Natural killer cell (primary cell): Measurements from ENCODE around the gene GINM1. TPM values are rescaled to one million over a fixed set of nuclear protein-coding genes. Genes with fewer than 3 reads are reported as not detected.
A peak's percentile ranks its signal among the peaks of the same experiment; 100 is the strongest.

ENCODE experiments used
- ATAC-seq, 3 donors: fragments of 150-1000 bp in 2 of 3; fragments of 200-7000 bp in 1 of 3; cut with Tn5 transposase; 1 replicate in 1 of 3; 2 replicates in 2 of 3; pipeline ENCODE4 v1.10.0; 2021; ENCODE audit warnings: mild to moderate bottlenecking in 2 of 3, moderate library complexity in 2 of 3
- DNase-seq, 2 donors: peaks; one replicate each; pipeline versions ENCODE4 v3.0.0 to v3.0.0-alpha.2; 2013 to 2021; ENCODE audit warnings: mixed read lengths in 1 of 2
- H3K27ac ChIP-seq: one replicate; pipeline ENCODE4 v1.5.1; 2013; ENCODE audit warnings: mild to moderate bottlenecking, low read length
- H3K27me3 ChIP-seq: one replicate; pipeline ENCODE4 v1.6.1; 2013; ENCODE audit warnings: low read length; ENCODE audit not compliant: control insufficient read depth, insufficient read depth
- H3K36me3 ChIP-seq: one replicate; pipeline ENCODE4 v1.6.1; 2013; ENCODE audit warnings: low read length; ENCODE audit not compliant: control insufficient read depth, insufficient read depth
- H3K4me1 ChIP-seq: one replicate; pipeline ENCODE4 v1.6.1; 2013; ENCODE audit warnings: low read length; ENCODE audit not compliant: control insufficient read depth, insufficient read depth
- H3K4me3 ChIP-seq: one replicate; pipeline ENCODE4 v1.5.1; 2013; ENCODE audit warnings: low read length
- H3K9me3 ChIP-seq: one replicate; pipeline ENCODE4 v1.6.1; 2013; ENCODE audit warnings: low read length; ENCODE audit not compliant: control insufficient read depth, insufficient read depth
- H3K27ac Mint-ChIP-seq, 2 donors: one replicate each; pipeline ENCODE4 v1.8.0; 2022; ENCODE audit warnings: mild to moderate bottlenecking in 2 of 2, mixed read lengths in 2 of 2, moderate library complexity in 1 of 2
- H3K27me3 Mint-ChIP-seq, 2 donors: one replicate each; pipeline ENCODE4 v1.8.0; 2022; ENCODE audit warnings: low read depth in 2 of 2, mixed read lengths in 2 of 2
- H3K36me3 Mint-ChIP-seq: one replicate; pipeline ENCODE4 v1.8.0; 2022; ENCODE audit warnings: mixed read lengths
- H3K4me1 Mint-ChIP-seq, 2 donors: one replicate each; pipeline ENCODE4 v1.8.0; 2022; ENCODE audit warnings: mixed read lengths in 2 of 2
- H3K4me3 Mint-ChIP-seq: one replicate; pipeline ENCODE4 v1.8.0; 2022; ENCODE audit warnings: mild to moderate bottlenecking, moderate library complexity, mixed read lengths
- H3K9me3 Mint-ChIP-seq, 2 donors: one replicate each; pipeline ENCODE4 v1.8.0; 2022; ENCODE audit warnings: mixed read lengths in 2 of 2
- CTCF ChIP-seq: fragments of 200-600 bp; IDR thresholded peaks from one replicate; pipeline ENCODE4 v1.8.0; 2022; ENCODE audit warnings: antibody characterized with exemption
- WGBS: methylation state at CpG from one replicate; pipeline ENCODE4 v1.1.7; 2013; ENCODE audit warnings: missing lambda C conversion rate; ENCODE audit not compliant: insufficient coverage; 5-methylcytosine and 5-hydroxymethylcytosine counted together
- intact Hi-C: fragments of 100-400 bp; cut with micrococcal nuclease; formaldehyde crosslinking; loops from one replicate; pipeline ENCODE4 v1.14.2; 2022
- total RNA-seq, 4 donors: library from RNA; stranded (reverse); fragments of 120-200 nt in 1 of 4; gene quantifications; one replicate each; pipeline versions ENCODE4 v1.2.3 to v1.2.4, GENCODE V29; 2013 to 2022

The GINM1 gene
- total RNA-seq, 3 donors from 2014 or later (not counting 1 experiment from before 2014, with no cell fraction given) = 19.0 to 25.9 (median 21.6) TPM

GRCh38 chr6:149559389-149559788 is 6.8 kb upstream of the GINM1 start:
- DNase-seq (no peak), ATAC-seq (no peak)
- no peak for TF ChIP-seq CTCF
- Mint-ChIP-seq H3K4me3 (no peak overlapping the region), H3K4me1 (no peaks in the 10 kb centered on the region), H3K36me3 (no peaks in the 10 kb centered on the region), H3K27me3 (peaks cover 29 to 46% of the 10 kb centered on the region in 2 donors), H3K27ac (no peak overlapping the region), H3K9me3 (no peaks in the 10 kb centered on the region)
- Histone ChIP-seq H3K9me3 (no peaks in the 10 kb centered on the region), H3K36me3 (no peaks in the 10 kb centered on the region), H3K4me3 (no peak overlapping the region), H3K27me3 (no peaks in the 10 kb centered on the region), H3K27ac (no peak overlapping the region), H3K4me1 (no peaks in the 10 kb centered on the region)
- WGBS = 72% methylated on average over 2 of the region's 2 CpGs
- intact Hi-C loops = no loop called here

GRCh38 chr6:149560736-149561135 is 5.4 kb upstream of the GINM1 start:
- TF ChIP-seq CTCF = peak; percentile 65
- H3K27me3 ChIP-seq = no peaks in the 10 kb centered on the region
- peak in 1 of 2 donors; percentile 47 for DNase-seq
- Mint-ChIP-seq H3K4me1 (no peaks in the 10 kb centered on the region), H3K27me3 (peaks cover 18 to 32% of the 10 kb centered on the region in 2 donors), H3K27ac (no peak overlapping the region), H3K4me3 (no peak overlapping the region), H3K9me3 (no peaks in the 10 kb centered on the region), H3K36me3 (no peaks in the 10 kb centered on the region)
- no peaks in the 10 kb centered on the region for H3K36me3 ChIP-seq
- no peak overlapping the region for H3K27ac ChIP-seq
- H3K9me3 ChIP-seq = no peaks in the 10 kb centered on the region
- WGBS = 66% methylated on average over 3 of the region's 3 CpGs
- H3K4me1 ChIP-seq = no peaks in the 10 kb centered on the region
- intact Hi-C loops = loop anchor here (10.0 kb wide), 1 partner anchor 304 kb away; the partner anchor contains the start of gene LRP11
- ATAC-seq = peak; percentile 29 to 51 (median 40)
- no peak overlapping the region for H3K4me3 ChIP-seq

GRCh38 chr6:149563203-149563927 is 2.8 kb upstream of the GINM1 start:
- Histone ChIP-seq H3K36me3 (no peaks in the 10 kb centered on the region), H3K27ac (no peak overlapping the region), H3K27me3 (no peaks in the 10 kb centered on the region), H3K4me1 (peaks cover 9% of the 10 kb centered on the region), H3K4me3 (no peak overlapping the region), H3K9me3 (no peaks in the 10 kb centered on the region)
- no peak for TF ChIP-seq CTCF
- Mint-ChIP-seq H3K27me3 (peaks cover 5 to 25% of the 10 kb centered on the region in 2 donors), H3K4me3 (peak overlapping the region; percentile 47), H3K36me3 (no peaks in the 10 kb centered on the region), H3K4me1 (peaks cover 8 to 9% of the 10 kb centered on the region in 2 donors), H3K27ac (no peak overlapping the region), H3K9me3 (no peaks in the 10 kb centered on the region)
- no peak for DNase-seq
- intact Hi-C loops = loop anchor here (10.0 kb wide), 1 partner anchor 301 kb away; the partner anchor contains the start of gene LRP11
- WGBS = 93% methylated on average over 5 of the region's 5 CpGs
- no peak for ATAC-seq
